Transverse colon (tissue), 4 donors: ENCODE data around the gene MN1.

ENCODE experiments used
- CTCF ChIP-seq, 5 experiments: fragments of 200-600 bp in 3 of 5; fragments of 450-650 bp in 2 of 5; sonication (generic) in 3 of 5; IDR thresholded peaks; 1 replicate in 2 of 5; 2 replicates in 3 of 5; pipeline ENCODE4 v1.5.1; 2016 to 2017; ENCODE audit warnings: antibody characterized with exemption in 5 of 5, inconsistent platforms in 3 of 5, mild to moderate bottlenecking in 2 of 5, moderate library complexity in 1 of 5
- EP300 ChIP-seq: sonication (generic); formaldehyde crosslinking; IDR thresholded peaks from one replicate; pipeline ENCODE4 v1.6.1; 2017; ENCODE audit warnings: antibody characterized with exemption, low read depth
- POLR2A ChIP-seq: fragments of 450-650 bp; IDR thresholded peaks from one replicate; pipeline ENCODE4 v1.6.1; 2016; ENCODE audit warnings: antibody characterized with exemption, mild to moderate bottlenecking, moderate library complexity
- POLR2AphosphoS5 ChIP-seq, 3 donors: sonication (generic); formaldehyde crosslinking; IDR thresholded peaks; one replicate each; pipeline ENCODE4 v1.6.1; 2016; ENCODE audit warnings: antibody characterized with exemption in 3 of 3

DNA sequence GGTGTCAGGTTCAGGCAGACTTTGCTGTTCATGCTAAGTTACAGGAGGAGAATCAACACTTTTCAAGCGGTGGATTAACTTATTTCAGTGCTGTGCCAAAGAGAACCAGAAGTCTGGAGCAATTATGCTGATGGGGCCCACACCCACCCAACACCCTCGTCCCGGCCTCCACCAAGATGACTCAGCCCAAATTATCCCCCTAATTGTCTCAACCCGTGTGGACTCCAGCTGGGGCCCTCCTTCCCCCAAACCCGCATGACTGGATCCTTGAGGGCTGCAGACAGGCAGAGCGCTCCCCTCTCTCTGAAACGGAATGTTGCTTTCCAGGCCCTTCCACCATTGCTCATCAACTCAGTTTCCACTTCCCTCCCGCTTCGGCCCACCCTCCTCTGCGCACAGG lies 34.6 kb upstream of the MN1 start:
- no peak for TF ChIP-seq POLR2AphosphoS5 (IDR thresholded peaks at IDR 0.05)
- no peak for TF ChIP-seq CTCF (IDR thresholded peaks at IDR 0.05)
- no peak for TF ChIP-seq POLR2A
- TF ChIP-seq EP300, result no peak
